ENCODE results near the gene RNF6.

The RNF6 gene

GRCh38 chr13:26236296-26236695 lies 14.2 kb upstream of the RNF6 start:
- TF ChIP-seq CTCF (IDR thresholded peaks at IDR 0.05; ENCODE audit: low read depth, low read length), result no peak
- no peaks in the 10 kb centered on the region for H3K36me3 ChIP-seq
- H3K9me3 ChIP-seq (ENCODE audit: severe bottlenecking), result no peaks in the 10 kb centered on the region
- DNase-seq, result no peak
- H3K4me3 ChIP-seq (ENCODE audit: low read depth, low read length), result no peak overlapping the region
- H3K27ac ChIP-seq, result no peak overlapping the region
- no peaks in the 10 kb centered on the region for H3K27me3 ChIP-seq (ENCODE audit: insufficient read depth, low read depth, severe bottlenecking)

GRCh38 chr13:26230703-26231102 lies 8.6 kb upstream of the RNF6 start:
- Histone ChIP-seq H3K9me3 (ENCODE audit: severe bottlenecking) (no peaks in the 10 kb centered on the region), H3K4me3 (ENCODE audit: low read depth, low read length) (no peak overlapping the region), H3K27me3 (ENCODE audit: insufficient read depth, low read depth, severe bottlenecking) (no peaks in the 10 kb centered on the region), H3K27ac (peak overlapping the region; percentile 44), H3K36me3 (no peaks in the 10 kb centered on the region)
- no peak for TF ChIP-seq CTCF (IDR thresholded peaks at IDR 0.05; ENCODE audit: low read depth, low read length)
- peak; percentile 75 for DNase-seq

- Histone ChIP-seq H3K9me3 (ENCODE audit: severe bottlenecking) (no peaks in the 10 kb centered on the region), H3K27me3 (ENCODE audit: insufficient read depth, low read depth, severe bottlenecking) (no peaks in the 10 kb centered on the region), H3K27ac (no peak overlapping the region), H3K4me3 (ENCODE audit: low read depth, low read length) (no peak overlapping the region), H3K36me3 (no peaks in the 10 kb centered on the region)
- TF ChIP-seq CTCF (IDR thresholded peaks at IDR 0.05; ENCODE audit: low read depth, low read length), result no peak
- no peak for DNase-seq
These were observed 7.0 kb upstream of the RNF6 start for GRCh38 chr13:26229080-26229615.

GRCh38 chr13:26228096-26228495 lies 6.0 kb upstream of the RNF6 start:
- Histone ChIP-seq H3K4me3 (ENCODE audit: low read depth, low read length) (no peak overlapping the region), H3K36me3 (no peaks in the 10 kb centered on the region), H3K27ac (no peak overlapping the region), H3K9me3 (ENCODE audit: severe bottlenecking) (no peaks in the 10 kb centered on the region), H3K27me3 (ENCODE audit: insufficient read depth, low read depth, severe bottlenecking) (no peaks in the 10 kb centered on the region)
- TF ChIP-seq CTCF (IDR thresholded peaks at IDR 0.05; ENCODE audit: low read depth, low read length), result no peak
- DNase-seq, result no peak

GRCh38 chr13:26227166-26227971 lies 5.3 kb upstream of the RNF6 start:
- no peak overlapping the region for H3K27ac ChIP-seq
- no peak for TF ChIP-seq CTCF (IDR thresholded peaks at IDR 0.05; ENCODE audit: low read depth, low read length)
- no peaks in the 10 kb centered on the region for H3K27me3 ChIP-seq (ENCODE audit: insufficient read depth, low read depth, severe bottlenecking)
- H3K9me3 ChIP-seq (ENCODE audit: severe bottlenecking), result no peaks in the 10 kb centered on the region
- no peak overlapping the region for H3K4me3 ChIP-seq (ENCODE audit: low read depth, low read length)
- H3K36me3 ChIP-seq, result no peaks in the 10 kb centered on the region; the same call in 1 of the 2 replicates
- DNase-seq, result no peak
